ENCODE measurements around the gene RNGTT.

- TF ChIP-seq ZBTB8A (tag by site-specific recombination; IDR thresholded peaks at IDR 0.05): no peak
- TF ChIP-seq ZNF639 (tag by site-specific recombination; IDR thresholded peaks at IDR 0.05): no peak
- TF ChIP-seq, protein P1, sequence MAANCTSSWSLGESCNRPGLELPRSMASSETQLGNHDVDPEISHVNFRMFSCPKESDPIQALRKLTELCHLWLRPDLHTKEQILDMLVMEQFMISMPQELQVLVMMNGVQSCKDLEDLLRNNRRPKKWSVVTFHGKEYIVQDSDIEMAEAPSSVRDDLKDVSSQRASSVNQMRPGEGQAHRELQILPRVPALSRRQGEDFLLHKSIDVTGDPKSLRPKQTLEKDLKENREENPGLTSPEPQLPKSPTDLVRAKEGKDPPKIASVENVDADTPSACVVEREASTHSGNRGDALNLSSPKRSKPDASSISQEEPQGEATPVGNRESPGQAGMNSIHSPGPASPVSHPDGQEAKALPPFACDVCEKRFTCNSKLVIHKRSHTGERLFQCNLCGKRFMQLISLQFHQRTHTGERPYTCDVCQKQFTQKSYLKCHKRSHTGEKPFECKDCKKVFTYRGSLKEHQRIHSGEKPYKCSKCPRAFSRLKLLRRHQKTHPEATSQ (tag by site-specific recombination; IDR thresholded peaks at IDR 0.05): no peak
- TF ChIP-seq, protein P2, sequence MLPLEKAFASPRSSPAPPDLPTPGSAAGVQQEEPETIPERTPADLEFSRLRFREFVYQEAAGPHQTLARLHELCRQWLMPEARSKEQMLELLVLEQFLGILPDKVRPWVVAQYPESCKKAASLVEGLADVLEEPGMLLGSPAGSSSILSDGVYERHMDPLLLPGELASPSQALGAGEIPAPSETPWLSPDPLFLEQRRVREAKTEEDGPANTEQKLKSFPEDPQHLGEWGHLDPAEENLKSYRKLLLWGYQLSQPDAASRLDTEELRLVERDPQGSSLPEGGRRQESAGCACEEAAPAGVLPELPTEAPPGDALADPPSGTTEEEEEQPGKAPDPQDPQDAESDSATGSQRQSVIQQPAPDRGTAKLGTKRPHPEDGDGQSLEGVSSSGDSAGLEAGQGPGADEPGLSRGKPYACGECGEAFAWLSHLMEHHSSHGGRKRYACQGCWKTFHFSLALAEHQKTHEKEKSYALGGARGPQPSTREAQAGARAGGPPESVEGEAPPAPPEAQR (tag by site-specific recombination; IDR thresholded peaks at IDR 0.05): no peak
- no peak for TF ChIP-seq CTCF (tag by site-specific recombination; IDR thresholded peaks at IDR 0.05)
- no peak for TF ChIP-seq ZNF404 (tag by site-specific recombination; IDR thresholded peaks at IDR 0.05)
Observed at GRCh38 chr6:88914180-88914579, 49.2 kb downstream of the RNGTT start.

All from HEK293 (cell line).